GM12878 (cell line): ENCODE measurements around the gene DHX16. TPM values are rescaled to one million over a fixed set of nuclear protein-coding genes. Genes with fewer than 3 reads are reported as not detected.
A peak's percentile ranks its signal among the peaks of the same experiment; 100 is the strongest.

ENCODE experiments used
- BACH1 ChIP-seq: fragments of 450-650 bp; IDR thresholded peaks from 2 replicates; pipeline ENCODE4 v1.6.1; 2017; ENCODE audit warnings: mild to moderate bottlenecking, borderline replicate concordance
- CEBPB ChIP-seq, 2 experiments: fragments of 150-350 bp in 1 of 2; IDR thresholded peaks; 2 replicates each; pipeline ENCODE4 v1.6.1; 2012 to 2014; ENCODE audit warnings: low read depth in 2 of 2, low read length in 2 of 2, borderline replicate concordance in 1 of 2, inconsistent platforms in 1 of 2
- HDAC2 ChIP-seq: fragments of 200-600 bp; sonication (generic); IDR thresholded peaks from 2 replicates; pipeline ENCODE4 v1.6.1; 2017
- RB1 ChIP-seq: fragments of 450-650 bp; formaldehyde crosslinking; IDR thresholded peaks from 2 replicates; pipeline ENCODE4 v1.6.1; 2017; ENCODE audit warnings: mild to moderate bottlenecking, borderline replicate concordance
- RUNX3 ChIP-seq: IDR thresholded peaks from 2 replicates; pipeline ENCODE4 v1.6.1; 2012; ENCODE audit warnings: low read length, inconsistent platforms
- SPI1 ChIP-seq: IDR thresholded peaks from 2 replicates; pipeline ENCODE4 v1.6.1; 2011; ENCODE audit warnings: low read depth, mild to moderate bottlenecking, low read length, moderate library complexity, borderline replicate concordance; ENCODE audit not compliant: insufficient read depth
- TCF3 ChIP-seq: IDR thresholded peaks from 2 replicates; pipeline ENCODE4 v1.6.1; 2012; ENCODE audit warnings: low read depth, mild to moderate bottlenecking, low read length, borderline replicate concordance; ENCODE audit not compliant: insufficient read depth
- ZBTB11 ChIP-seq: fragments of 450-650 bp; formaldehyde crosslinking; IDR thresholded peaks from 2 replicates; pipeline ENCODE4 v1.5.0; 2022; ENCODE audit warnings: mild to moderate bottlenecking, missing genetic modification characterization
- ZBTB40 ChIP-seq: fragments of 450-650 bp; IDR thresholded peaks from 2 replicates; pipeline ENCODE4 v1.6.1; 2016; ENCODE audit warnings: mild to moderate bottlenecking, moderate library complexity, borderline replicate concordance
- polyA plus RNA-seq, 11 experiments: library from polyadenylated mRNA; depleted of rRNA in 4 of 11; unstranded in 6 of 11; stranded (reverse) in 5 of 11; fragments of >200 nt; fragmentation: Nextera tagmentation in 4 of 11; fragmentation: Illumina TruSeq in 1 of 11; extraction: Ambion mirVana in 4 of 11; extraction: Trizol in 1 of 11; gene quantifications; 1 replicate in 1 of 11; 2 replicates in 10 of 11; pipeline versions ENCODE4 v1.2.1 to v1.2.3, GENCODE V29; 2011 to 2016; ENCODE audit warnings: inconsistent platforms in 2 of 11, missing spikeins in 2 of 11, low read depth in 1 of 11
- total RNA-seq, 4 experiments: library from RNA; depleted of rRNA in 3 of 4; stranded (reverse); fragments of >200 nt in 3 of 4; fragmentation: Illumina TruSeq in 1 of 4; extraction: Trizol in 1 of 4; gene quantifications; 2 replicates each; pipeline versions ENCODE4 v1.2.1 to v1.2.3, GENCODE V29; 2013 to 2021

Gene DHX16
- total and polyA plus RNA-seq, 10 of the 15 experiments (the other 5 are each of a cell fraction or from before 2014, with no cell fraction given) = 10.1 to 41.4 (median 38.3) TPM

GRCh38 chr6:30647242-30648116 is 25.3 kb downstream of the DHX16 start (continued):
- TF ChIP-seq RUNX3 (peak; percentile 21; the same call in 1 of the 2 replicates), SPI1 (no peak), ZBTB11 (no peak), BACH1 (peak; percentile 54; the same call in 1 of the 2 replicates), HDAC2 (no peak), RB1 (no peak), TCF3 (0 out of 2 replicates have a peak, but pooled peaks have one; percentile 7), ZBTB40 (no peak; the same call in 1 of the 2 replicates), CEBPB (IDR thresholded peaks at IDR 0.05; ENCODE audit: borderline replicate concordance in 1 of 2, low read depth in 2 of 2, low read length in 2 of 2) (no peak)
- TF ChIP-seq, all 136 proteins: peak for 29
